GM12878 (cell line): ENCODE results near the gene SBF2. TPM values are rescaled to one million over a fixed set of nuclear protein-coding genes. Genes with fewer than 3 reads are reported as not detected.

Experiments used
- ATAC-seq: fragments of 200-7000 bp; cut with Tn5 transposase; 3 replicates; pipeline ENCODE4 v1.9.1; 2020; ENCODE audit warnings: mild to moderate bottlenecking, moderate library complexity
- BruUV-seq: library from RNA; stranded (reverse); fragments of 400-500 nt; replicated peaks from 2 replicates; lab custom pipeline; 2021; lab: Mats Ljungman, UMichigan
- CTCF ChIA-PET: fragments of 300-600 bp; sonication (Branson Sonifier 250); formaldehyde crosslinking; extraction: SDS; loops from one replicate; lab custom pipeline; 2021; ENCODE audit warnings: inconsistent platforms; lab: Yijun Ruan, JAX
- POLR2A ChIA-PET: fragments of 350-600 bp; formaldehyde crosslinking; extraction: SDS; loops from one replicate; lab custom pipeline; 2021; ENCODE audit warnings: inconsistent platforms; lab: Charles Lee
- RAD21 ChIA-PET: fragments of 300-600 bp; sonication (Branson Sonifier 250); formaldehyde crosslinking; loops from one replicate; lab custom pipeline; 2023; ENCODE audit warnings: antibody characterized with exemption; ENCODE audit not compliant: unreplicated experiment; lab: Charles Lee
- SMC1A ChIA-PET: fragments of 300-600 bp; sonication (Branson Sonifier 250); formaldehyde crosslinking; loops from one replicate; lab custom pipeline; 2023; ENCODE audit not compliant: unreplicated experiment, uncharacterized antibody; lab: Charles Lee
- DNase-seq: peaks from one replicate; pipeline ENCODE4 v3.0.0-alpha.2; 2011; ENCODE audit warnings: low read depth, low spot score
- FAIRE-seq: peaks from 3 replicates; lab custom pipeline; 2011; peaks lifted over from hg19 to GRCh38; lab: Jason Lieb, UNC
- H2AFZ ChIP-seq: 2 replicates; pipeline ENCODE4 v1.6.0; 2011; ENCODE audit warnings: low read depth, low read length, control low read depth; ENCODE audit not compliant: control insufficient read depth
- H3K27ac ChIP-seq: 2 replicates; pipeline ENCODE4 v1.5.1; 2011; ENCODE audit warnings: control low read depth; ENCODE audit not compliant: control insufficient read depth, insufficient read depth
- H3K27me3 ChIP-seq, 2 experiments: replicated peaks in 1 of 2; 2 replicates each; pipeline versions ENCODE4 v1.6.0 to v1.6.1; 2011; ENCODE audit warnings: low read length in 1 of 2; ENCODE audit not compliant: control insufficient read depth in 2 of 2, insufficient read depth in 2 of 2
- H3K36me3 ChIP-seq, 2 experiments: 2 replicates each; pipeline ENCODE4 v1.5.1; 2011; ENCODE audit warnings: low read length in 1 of 2; ENCODE audit not compliant: control insufficient read depth in 2 of 2, insufficient read depth in 2 of 2
- H3K4me1 ChIP-seq: 2 replicates; pipeline ENCODE4 v1.6.1; 2011; ENCODE audit warnings: mild to moderate bottlenecking, low read length, moderate library complexity, mixed read lengths; ENCODE audit not compliant: control insufficient read depth, insufficient read depth
- H3K4me2 ChIP-seq: 2 replicates; pipeline ENCODE4 v1.6.0; 2011; ENCODE audit warnings: control low read depth; ENCODE audit not compliant: control insufficient read depth, insufficient read depth
- H3K4me3 ChIP-seq: fragments of 200-600 bp; sonication (generic); 2 replicates; pipeline ENCODE4 v1.5.1; 2016
- H3K79me2 ChIP-seq: 2 replicates; pipeline ENCODE4 v1.6.0; 2011; ENCODE audit warnings: low read length; ENCODE audit not compliant: control insufficient read depth, insufficient read depth
- H3K9ac ChIP-seq: 2 replicates; pipeline ENCODE4 v1.8.0; 2011; ENCODE audit warnings: low read length, control low read depth, mixed read lengths; ENCODE audit not compliant: control insufficient read depth, insufficient read depth
- H3K9me3 ChIP-seq: replicated peaks from 3 replicates; pipeline ENCODE4 v1.5.1; 2011; ENCODE audit warnings: mild to moderate bottlenecking, low read length; ENCODE audit not compliant: control insufficient read depth, insufficient read depth
- H4K20me1 ChIP-seq: 2 replicates; pipeline ENCODE4 v1.6.0; 2011; ENCODE audit not compliant: control insufficient read depth, insufficient read depth
- ETV6 ChIP-seq, 2 experiments: fragments of 450-650 bp in 1 of 2; IDR thresholded peaks in 1 of 2; conservative IDR thresholded peaks in 1 of 2; 2 replicates each; pipeline ENCODE4 v1.6.1; 2014; ENCODE audit warnings: antibody characterized with exemption in 1 of 2, borderline replicate concordance in 1 of 2, low read depth in 1 of 2, mild to moderate bottlenecking in 1 of 2, moderate library complexity in 1 of 2
- FOXK2 ChIP-seq: fragments of 450-650 bp; IDR thresholded peaks from 2 replicates; pipeline ENCODE4 v1.6.1; 2017; ENCODE audit warnings: mild to moderate bottlenecking, moderate library complexity
- GATAD2B ChIP-seq: fragments of 450-650 bp; conservative IDR thresholded peaks from 2 replicates; pipeline ENCODE4 v1.6.1; 2017; ENCODE audit warnings: low read depth, mild to moderate bottlenecking, moderate library complexity
- HDAC2 ChIP-seq: fragments of 200-600 bp; sonication (generic); IDR thresholded peaks from 2 replicates; pipeline ENCODE4 v1.6.1; 2017
- IKZF2 ChIP-seq, 2 experiments: fragments of 450-650 bp; IDR thresholded peaks; 2 replicates each; pipeline ENCODE4 v1.6.1; 2017; ENCODE audit warnings: mild to moderate bottlenecking in 2 of 2, moderate library complexity in 2 of 2
- MEF2A ChIP-seq: IDR thresholded peaks from 2 replicates; pipeline ENCODE4 v1.6.1; 2011; ENCODE audit warnings: low read depth, mild to moderate bottlenecking, low read length, moderate library complexity; ENCODE audit not compliant: insufficient read depth
- MTA2 ChIP-seq: fragments of 450-650 bp; IDR thresholded peaks from 2 replicates; pipeline ENCODE4 v1.6.1; 2016; ENCODE audit warnings: low read depth, mild to moderate bottlenecking, moderate library complexity
- MXI1 ChIP-seq: fragments of 150-350 bp; IDR thresholded peaks from 2 replicates; pipeline ENCODE4 v1.6.1; 2011; ENCODE audit warnings: low read depth, mild to moderate bottlenecking, inconsistent platforms, low read length, improper control_type of control experiment
- SMAD1 ChIP-seq: fragments of 450-650 bp; IDR thresholded peaks from 2 replicates; pipeline ENCODE4 v1.6.1; 2018; ENCODE audit warnings: mild to moderate bottlenecking, low read depth; ENCODE audit not compliant: partially characterized antibody
- SREBF1 ChIP-seq: IDR thresholded peaks from 2 replicates; pipeline ENCODE4 v1.6.1; 2012; ENCODE audit warnings: mild to moderate bottlenecking, low read length
- SUPT20H ChIP-seq: IDR thresholded peaks from 2 replicates; pipeline ENCODE4 v1.6.1; 2011; ENCODE audit warnings: low read depth, mild to moderate bottlenecking, low read length, moderate library complexity, borderline replicate concordance; ENCODE audit not compliant: control insufficient read depth
- ZZZ3 ChIP-seq: IDR thresholded peaks from 2 replicates; pipeline ENCODE4 v1.6.1; 2011; ENCODE audit warnings: low read depth; ENCODE audit not compliant: control insufficient read depth, insufficient read length
- WGBS: methylation state at CpG from one replicate; pipeline ENCODE4 v1.1.6; 2016; ENCODE audit warnings: low lambda C conversion rate; ENCODE audit not compliant: insufficient replicate concordance, insufficient coverage; ENCODE audit errors: missing lambda C conversion rate; 5-methylcytosine and 5-hydroxymethylcytosine counted together
- in situ Hi-C: fragments of 300-500 bp; cut with MboI; formaldehyde crosslinking; loops from 9 replicates; pipeline ENCODE4 v1.14.3; 2018; ENCODE audit warnings: mixed read lengths
- intact Hi-C: fragments of 100-400 bp; cut with micrococcal nuclease; formaldehyde crosslinking; loops from one replicate; pipeline ENCODE4 v1.14.2; 2022; ENCODE audit not compliant: unreplicated experiment
- polyA plus RNA-seq, 11 experiments: library from polyadenylated mRNA; depleted of rRNA in 4 of 11; unstranded in 6 of 11; stranded (reverse) in 5 of 11; fragments of >200 nt; fragmentation: Nextera tagmentation in 4 of 11; fragmentation: Illumina TruSeq in 1 of 11; extraction: Ambion mirVana in 4 of 11; extraction: Trizol in 1 of 11; gene quantifications; 1 replicate in 1 of 11; 2 replicates in 10 of 11; pipeline versions ENCODE4 v1.2.1 to v1.2.3, GENCODE V29; 2011 to 2016; ENCODE audit warnings: inconsistent platforms in 2 of 11, missing spikeins in 2 of 11, low read depth in 1 of 11
- total RNA-seq, 4 experiments: library from RNA; depleted of rRNA in 3 of 4; stranded (reverse); fragments of >200 nt in 3 of 4; fragmentation: Illumina TruSeq in 1 of 4; extraction: Trizol in 1 of 4; gene quantifications; 2 replicates each; pipeline versions ENCODE4 v1.2.1 to v1.2.3, GENCODE V29; 2013 to 2021
- TF ChIP-seq, protein P1 (sequence below): fragments of 450-650 bp; IDR thresholded peaks from 2 replicates; pipeline ENCODE4 v1.6.1; 2017; ENCODE audit warnings: borderline replicate concordance
- TF ChIP-seq, protein P2 (sequence below): IDR thresholded peaks from 2 replicates; pipeline ENCODE4 v1.6.1; 2012; ENCODE audit warnings: improper control_type of control experiment, low read depth, low read length; ENCODE audit not compliant: insufficient replicate concordance
- TF ChIP-seq, protein P3 (sequence below): fragments of 450-650 bp; IDR thresholded peaks from 2 replicates; pipeline ENCODE4 v1.6.1; 2017; ENCODE audit warnings: mild to moderate bottlenecking

Gene SBF2
- total and polyA plus RNA-seq, 10 of the 15 experiments (the other 5 are each of a cell fraction or from before 2014, with no cell fraction given): 0.24 to 2.3 (median 1.1) TPM

DNA sequence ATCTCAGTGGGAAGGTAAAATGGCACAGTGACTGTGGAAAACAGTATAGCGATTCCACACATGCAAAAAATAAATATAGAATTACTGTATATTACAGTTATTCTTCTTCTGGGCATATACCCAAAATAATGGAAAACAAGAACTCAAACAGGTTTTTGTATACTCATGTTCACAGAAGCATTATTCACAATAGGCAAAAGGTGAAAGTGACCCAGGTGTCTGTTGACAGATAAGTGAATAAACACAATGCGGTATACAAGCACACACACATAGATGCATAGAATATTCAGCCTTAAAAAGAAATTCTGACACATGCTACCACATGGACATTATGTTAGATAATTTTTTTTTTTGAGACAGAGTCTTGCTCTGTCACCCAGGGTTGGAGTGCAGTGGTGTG, 397.1 kb downstream of the SBF2 start (continued):
- TF ChIP-seq, protein P1, sequence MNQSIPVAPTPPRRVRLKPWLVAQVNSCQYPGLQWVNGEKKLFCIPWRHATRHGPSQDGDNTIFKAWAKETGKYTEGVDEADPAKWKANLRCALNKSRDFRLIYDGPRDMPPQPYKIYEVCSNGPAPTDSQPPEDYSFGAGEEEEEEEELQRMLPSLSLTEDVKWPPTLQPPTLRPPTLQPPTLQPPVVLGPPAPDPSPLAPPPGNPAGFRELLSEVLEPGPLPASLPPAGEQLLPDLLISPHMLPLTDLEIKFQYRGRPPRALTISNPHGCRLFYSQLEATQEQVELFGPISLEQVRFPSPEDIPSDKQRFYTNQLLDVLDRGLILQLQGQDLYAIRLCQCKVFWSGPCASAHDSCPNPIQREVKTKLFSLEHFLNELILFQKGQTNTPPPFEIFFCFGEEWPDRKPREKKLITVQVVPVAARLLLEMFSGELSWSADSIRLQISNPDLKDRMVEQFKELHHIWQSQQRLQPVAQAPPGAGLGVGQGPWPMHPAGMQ: no peak
- TF ChIP-seq ZZZ3: no peak
- TF ChIP-seq, all 136 proteins: peak for 0

DNA sequence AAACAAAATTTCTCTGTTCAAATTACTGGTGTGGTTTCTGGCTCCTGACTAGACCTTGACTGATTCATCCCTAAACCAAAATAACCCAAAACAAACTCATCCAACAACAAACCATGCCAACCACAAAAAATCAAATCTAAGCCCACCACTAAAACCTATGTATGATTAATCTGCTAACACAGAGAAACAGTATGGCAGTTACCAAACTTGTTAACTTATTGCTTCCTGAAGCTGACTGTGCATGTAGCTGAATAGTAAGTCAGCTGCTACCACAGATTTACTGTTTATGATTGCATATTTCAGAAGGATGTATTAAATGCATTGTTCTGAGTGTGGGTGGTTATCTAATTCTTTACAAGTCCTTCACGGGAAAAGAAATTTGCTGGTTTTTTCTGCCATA, 399.0 kb downstream of the SBF2 start:
- DNase-seq (no peak), FAIRE-seq (no peak), ATAC-seq (no peak)
- ChIA-PET SMC1A (no interaction called here), RAD21 (no interaction called here), POLR2A (no interaction called here), CTCF (no interaction called here)
- H3K36me3 ChIP-seq: no peaks in the 10 kb centered on the region
- no peak overlapping the region for H3K9ac ChIP-seq
- H3K4me1 ChIP-seq: no peaks in the 10 kb centered on the region
- WGBS: 0% methylated on average over 1 of the region's 1 CpG
- H4K20me1 ChIP-seq: no peaks in the 10 kb centered on the region
- no peaks in the 10 kb centered on the region for H3K27me3 ChIP-seq
- H3K9me3 ChIP-seq: no peaks in the 10 kb centered on the region
- intact Hi-C loops (no loop called here), in situ Hi-C loops (no loop called here)
- H2AFZ ChIP-seq: no peak overlapping the region
- BruUV-seq: no TSS peak
- no peaks in the 10 kb centered on the region for H3K79me2 ChIP-seq
- H3K27ac ChIP-seq: no peak overlapping the region
- H3K4me2 ChIP-seq: no peak overlapping the region
- no peak overlapping the region for H3K4me3 ChIP-seq
- TF ChIP-seq GATAD2B (no peak), MXI1 (no peak), SMAD1 (no peak), SREBF1 (no peak), ETV6 (conservative IDR thresholded peaks at IDR 0.05 in 1 of 2, IDR thresholded peaks at IDR 0.05 in 1 of 2; ENCODE audit: borderline replicate concordance in 1 of 2, low read depth in 1 of 2) (no peak), IKZF2 (IDR thresholded peaks at IDR 0.05) (no peak), SUPT20H (no peak), FOXK2 (no peak), MEF2A (no peak), MTA2 (no peak), HDAC2 (no peak)
- TF ChIP-seq, protein P2, sequence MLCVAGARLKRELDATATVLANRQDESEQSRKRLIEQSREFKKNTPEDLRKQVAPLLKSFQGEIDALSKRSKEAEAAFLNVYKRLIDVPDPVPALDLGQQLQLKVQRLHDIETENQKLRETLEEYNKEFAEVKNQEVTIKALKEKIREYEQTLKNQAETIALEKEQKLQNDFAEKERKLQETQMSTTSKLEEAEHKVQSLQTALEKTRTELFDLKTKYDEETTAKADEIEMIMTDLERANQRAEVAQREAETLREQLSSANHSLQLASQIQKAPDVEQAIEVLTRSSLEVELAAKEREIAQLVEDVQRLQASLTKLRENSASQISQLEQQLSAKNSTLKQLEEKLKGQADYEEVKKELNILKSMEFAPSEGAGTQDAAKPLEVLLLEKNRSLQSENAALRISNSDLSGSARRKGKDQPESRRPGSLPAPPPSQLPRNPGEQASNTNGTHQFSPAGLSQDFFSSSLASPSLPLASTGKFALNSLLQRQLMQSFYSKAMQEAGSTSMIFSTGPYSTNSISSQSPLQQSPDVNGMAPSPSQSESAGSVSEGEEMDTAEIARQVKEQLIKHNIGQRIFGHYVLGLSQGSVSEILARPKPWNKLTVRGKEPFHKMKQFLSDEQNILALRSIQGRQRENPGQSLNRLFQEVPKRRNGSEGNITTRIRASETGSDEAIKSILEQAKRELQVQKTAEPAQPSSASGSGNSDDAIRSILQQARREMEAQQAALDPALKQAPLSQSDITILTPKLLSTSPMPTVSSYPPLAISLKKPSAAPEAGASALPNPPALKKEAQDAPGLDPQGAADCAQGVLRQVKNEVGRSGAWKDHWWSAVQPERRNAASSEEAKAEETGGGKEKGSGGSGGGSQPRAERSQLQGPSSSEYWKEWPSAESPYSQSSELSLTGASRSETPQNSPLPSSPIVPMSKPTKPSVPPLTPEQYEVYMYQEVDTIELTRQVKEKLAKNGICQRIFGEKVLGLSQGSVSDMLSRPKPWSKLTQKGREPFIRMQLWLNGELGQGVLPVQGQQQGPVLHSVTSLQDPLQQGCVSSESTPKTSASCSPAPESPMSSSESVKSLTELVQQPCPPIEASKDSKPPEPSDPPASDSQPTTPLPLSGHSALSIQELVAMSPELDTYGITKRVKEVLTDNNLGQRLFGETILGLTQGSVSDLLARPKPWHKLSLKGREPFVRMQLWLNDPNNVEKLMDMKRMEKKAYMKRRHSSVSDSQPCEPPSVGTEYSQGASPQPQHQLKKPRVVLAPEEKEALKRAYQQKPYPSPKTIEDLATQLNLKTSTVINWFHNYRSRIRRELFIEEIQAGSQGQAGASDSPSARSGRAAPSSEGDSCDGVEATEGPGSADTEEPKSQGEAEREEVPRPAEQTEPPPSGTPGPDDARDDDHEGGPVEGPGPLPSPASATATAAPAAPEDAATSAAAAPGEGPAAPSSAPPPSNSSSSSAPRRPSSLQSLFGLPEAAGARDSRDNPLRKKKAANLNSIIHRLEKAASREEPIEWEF: no peak
- TF ChIP-seq, protein P3, sequence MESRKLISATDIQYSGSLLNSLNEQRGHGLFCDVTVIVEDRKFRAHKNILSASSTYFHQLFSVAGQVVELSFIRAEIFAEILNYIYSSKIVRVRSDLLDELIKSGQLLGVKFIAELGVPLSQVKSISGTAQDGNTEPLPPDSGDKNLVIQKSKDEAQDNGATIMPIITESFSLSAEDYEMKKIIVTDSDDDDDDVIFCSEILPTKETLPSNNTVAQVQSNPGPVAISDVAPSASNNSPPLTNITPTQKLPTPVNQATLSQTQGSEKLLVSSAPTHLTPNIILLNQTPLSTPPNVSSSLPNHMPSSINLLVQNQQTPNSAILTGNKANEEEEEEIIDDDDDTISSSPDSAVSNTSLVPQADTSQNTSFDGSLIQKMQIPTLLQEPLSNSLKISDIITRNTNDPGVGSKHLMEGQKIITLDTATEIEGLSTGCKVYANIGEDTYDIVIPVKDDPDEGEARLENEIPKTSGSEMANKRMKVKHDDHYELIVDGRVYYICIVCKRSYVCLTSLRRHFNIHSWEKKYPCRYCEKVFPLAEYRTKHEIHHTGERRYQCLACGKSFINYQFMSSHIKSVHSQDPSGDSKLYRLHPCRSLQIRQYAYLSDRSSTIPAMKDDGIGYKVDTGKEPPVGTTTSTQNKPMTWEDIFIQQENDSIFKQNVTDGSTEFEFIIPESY: no peak
